A673 (cell line): ENCODE data around the gene RPL10A.

Source experiments
- EZH2 ChIP-seq: fragments of 200-600 bp; sonication (generic); IDR thresholded peaks from 2 replicates; pipeline ENCODE4 v1.6.1; 2017; ENCODE audit warnings: borderline replicate concordance, low read depth, mild to moderate bottlenecking, mixed read lengths, antibody characterized with exemption, low read length; ENCODE audit not compliant: poor library complexity, severe bottlenecking
- TF ChIP-seq, protein P1 (sequence below): fragments of 300-800, 200-600 bp; sonication (generic); conservative IDR thresholded peaks from 2 replicates; pipeline ENCODE4 v1.5.1; 2017; ENCODE audit warnings: low read depth, mild to moderate bottlenecking, antibody characterized with exemption, low read length, moderate library complexity, mixed read lengths

DNA sequence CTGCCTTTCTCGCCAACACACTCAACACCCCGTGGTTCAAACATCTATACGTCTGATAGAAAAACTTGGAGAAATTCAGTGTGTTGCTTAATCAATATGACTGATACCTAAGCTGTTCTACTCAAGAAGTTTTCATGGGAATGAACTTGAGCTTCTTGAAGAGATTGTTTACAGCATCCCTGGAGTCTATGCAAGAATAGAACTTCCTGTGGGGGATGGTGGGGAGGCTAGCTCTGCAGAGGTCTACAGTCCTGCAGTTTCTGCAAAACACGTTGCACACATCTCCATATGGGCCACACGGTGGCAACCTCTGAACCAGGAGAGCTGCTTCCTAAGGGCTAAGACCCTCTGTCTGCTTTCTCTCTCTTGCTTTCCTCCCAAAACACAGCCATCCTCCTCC lies 48.8 kb upstream of the RPL10A start:
- TF ChIP-seq EZH2 = no peak
- TF ChIP-seq, protein P1, sequence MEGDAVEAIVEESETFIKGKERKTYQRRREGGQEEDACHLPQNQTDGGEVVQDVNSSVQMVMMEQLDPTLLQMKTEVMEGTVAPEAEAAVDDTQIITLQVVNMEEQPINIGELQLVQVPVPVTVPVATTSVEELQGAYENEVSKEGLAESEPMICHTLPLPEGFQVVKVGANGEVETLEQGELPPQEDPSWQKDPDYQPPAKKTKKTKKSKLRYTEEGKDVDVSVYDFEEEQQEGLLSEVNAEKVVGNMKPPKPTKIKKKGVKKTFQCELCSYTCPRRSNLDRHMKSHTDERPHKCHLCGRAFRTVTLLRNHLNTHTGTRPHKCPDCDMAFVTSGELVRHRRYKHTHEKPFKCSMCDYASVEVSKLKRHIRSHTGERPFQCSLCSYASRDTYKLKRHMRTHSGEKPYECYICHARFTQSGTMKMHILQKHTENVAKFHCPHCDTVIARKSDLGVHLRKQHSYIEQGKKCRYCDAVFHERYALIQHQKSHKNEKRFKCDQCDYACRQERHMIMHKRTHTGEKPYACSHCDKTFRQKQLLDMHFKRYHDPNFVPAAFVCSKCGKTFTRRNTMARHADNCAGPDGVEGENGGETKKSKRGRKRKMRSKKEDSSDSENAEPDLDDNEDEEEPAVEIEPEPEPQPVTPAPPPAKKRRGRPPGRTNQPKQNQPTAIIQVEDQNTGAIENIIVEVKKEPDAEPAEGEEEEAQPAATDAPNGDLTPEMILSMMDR = peak; percentile 43
